HepG2 (cell line): ENCODE results near the gene GNG5. TPM values are rescaled to one million over a fixed set of nuclear protein-coding genes. Genes with fewer than 3 reads are reported as not detected.
A peak's percentile ranks its signal among the peaks of the same experiment; 100 is the strongest.

Experiments used
- AHR ChIP-seq: IDR thresholded peaks from 2 replicates; pipeline ENCODE4 v1.6.1; 2018; ENCODE audit warnings: missing genetic modification reagents, missing compliant biosample characterization
- CCAR2 ChIP-seq: fragments of 200-400 bp; formaldehyde crosslinking; optimal IDR thresholded peaks from 2 replicates; pipeline ENCODE3; 2018; ENCODE audit warnings: low read depth, mild to moderate bottlenecking, low read length, moderate library complexity
- CREM ChIP-seq, 2 experiments: sonication (generic) in 1 of 2; formaldehyde crosslinking in 1 of 2; IDR thresholded peaks; 2 replicates each; pipeline versions ENCODE4 v1.4.0 to v1.6.1; 2016 to 2020; ENCODE audit warnings: antibody characterized with exemption in 1 of 2, mild to moderate bottlenecking in 1 of 2, missing genetic modification reagents in 1 of 2
- E2F1 ChIP-seq: sonication (generic); formaldehyde crosslinking; IDR thresholded peaks from 2 replicates; pipeline ENCODE4 v1.5.0; 2020; ENCODE audit warnings: missing genetic modification reagents
- MLX ChIP-seq: IDR thresholded peaks from 2 replicates; pipeline ENCODE4 v1.6.1; 2016
- NCOA5 ChIP-seq: sonication (generic); formaldehyde crosslinking; IDR thresholded peaks from 2 replicates; pipeline ENCODE4 v1.4.0; 2020; ENCODE audit warnings: missing genetic modification reagents
- NFIB ChIP-seq: sonication (generic); formaldehyde crosslinking; IDR thresholded peaks from 2 replicates; pipeline ENCODE4 v1.9.0; 2021; ENCODE audit warnings: missing genetic modification reagents, mild to moderate bottlenecking, borderline replicate concordance
- PAXIP1 ChIP-seq: sonication (generic); formaldehyde crosslinking; conservative IDR thresholded peaks from 2 replicates; pipeline ENCODE4 v1.4.0; 2020; ENCODE audit warnings: mild to moderate bottlenecking, missing genetic modification reagents, moderate library complexity
- PHB2 ChIP-seq: fragments of 450-650 bp; IDR thresholded peaks from 2 replicates; pipeline ENCODE4 v1.6.1; 2018; ENCODE audit not compliant: partially characterized antibody
- PRPF4 ChIP-seq: fragments of 200-400 bp; formaldehyde crosslinking; IDR thresholded peaks from 2 replicates; pipeline ENCODE4 v1.6.1; 2016; ENCODE audit warnings: low read length, low read depth; ENCODE audit not compliant: poor library complexity, severe bottlenecking
- PTBP1 ChIP-seq: fragments of 200-400 bp; formaldehyde crosslinking; IDR thresholded peaks from 2 replicates; pipeline ENCODE4 v1.6.1; 2018; ENCODE audit warnings: low read length, low read depth; ENCODE audit not compliant: poor library complexity, severe bottlenecking
- RFX1 ChIP-seq: fragments of 450-650 bp; IDR thresholded peaks from 2 replicates; pipeline ENCODE4 v1.6.1; 2017
- SOX5 ChIP-seq: IDR thresholded peaks from 2 replicates; pipeline ENCODE4 v1.6.1; 2016; ENCODE audit warnings: borderline replicate concordance
- TBX2 ChIP-seq: sonication (generic); formaldehyde crosslinking; IDR thresholded peaks from 2 replicates; pipeline ENCODE4 v1.5.0; 2020; ENCODE audit warnings: missing genetic modification reagents, mild to moderate bottlenecking, borderline replicate concordance
- THAP11 ChIP-seq: IDR thresholded peaks from 2 replicates; pipeline ENCODE4 v1.6.1; 2016; ENCODE audit warnings: missing biosample characterization, missing genetic modification reagents
- YEATS4 ChIP-seq: sonication (generic); formaldehyde crosslinking; IDR thresholded peaks from 2 replicates; pipeline ENCODE4 v1.4.0; 2020; ENCODE audit warnings: missing genetic modification reagents, borderline replicate concordance
- ZNF160 ChIP-seq: sonication (generic); formaldehyde crosslinking; IDR thresholded peaks from 2 replicates; pipeline ENCODE4 v1.8.0; 2022; ENCODE audit warnings: mild to moderate bottlenecking, inconsistent platforms, missing genetic modification reagents
- ZNF33A ChIP-seq: sonication (generic); formaldehyde crosslinking; IDR thresholded peaks from 2 replicates; pipeline ENCODE4 v1.5.1; 2020; ENCODE audit warnings: missing genetic modification reagents, mild to moderate bottlenecking, moderate library complexity, borderline replicate concordance
- ZNF34 ChIP-seq: sonication (generic); formaldehyde crosslinking; IDR thresholded peaks from 2 replicates; pipeline ENCODE4 v1.4.0; 2020; ENCODE audit warnings: mild to moderate bottlenecking, missing genetic modification reagents, borderline replicate concordance
- ZNF382 ChIP-seq: sonication (generic); formaldehyde crosslinking; IDR thresholded peaks from 2 replicates; pipeline ENCODE4 v1.5.0; 2020; ENCODE audit warnings: missing genetic modification reagents, mild to moderate bottlenecking, borderline replicate concordance
- ZNF879 ChIP-seq: sonication (generic); formaldehyde crosslinking; IDR thresholded peaks from 2 replicates; pipeline ENCODE4 v1.8.1; 2023; ENCODE audit warnings: missing genetic modification reagents
- polyA plus RNA-seq, 8 experiments: library from polyadenylated mRNA; depleted of rRNA in 3 of 8; stranded (reverse) in 7 of 8; unstranded in 1 of 8; fragments of >200 nt; fragmentation: Illumina TruSeq in 4 of 8; extraction: Trizol in 4 of 8; gene quantifications; 2 replicates each; pipeline versions ENCODE4 v1.2.1 to v1.2.3, GENCODE V29; 2011 to 2016; ENCODE audit warnings: low read depth in 4 of 8, missing spikeins in 1 of 8, mixed read lengths in 1 of 8; ENCODE audit not compliant: insufficient read depth in 1 of 8
- total RNA-seq, 5 experiments: library from RNA; depleted of rRNA; stranded (reverse); fragments of >200 nt; fragmentation: Illumina TruSeq; extraction: Trizol; gene quantifications; 2 replicates each; pipeline ENCODE4 v1.2.3, GENCODE V29; 2016; ENCODE audit warnings: low read depth in 1 of 5
- TF ChIP-seq, protein P1 (sequence below): sonication (generic); formaldehyde crosslinking; conservative IDR thresholded peaks from 2 replicates; pipeline ENCODE4 v1.4.0; 2020; ENCODE audit warnings: missing genetic modification reagents
- TF ChIP-seq, protein P2 (sequence below): sonication (generic); formaldehyde crosslinking; IDR thresholded peaks from 2 replicates; pipeline ENCODE4 v1.9.0; 2022; ENCODE audit warnings: missing genetic modification reagents, mild to moderate bottlenecking, borderline replicate concordance

Gene GNG5
- total and polyA plus RNA-seq, 2 of the 13 experiments (the other 11 are each of a cell fraction or from before 2014, with no cell fraction given) = 103 to 137 TPM

GRCh38 chr1:84505493-84506001, 834 bp downstream of the GNG5 start (continued):
- 0 out of 2 replicates have a peak, but pooled peaks have one; percentile 47 for TF ChIP-seq E2F1 (CRISPR knock-in tag)
- TF ChIP-seq, protein P1, sequence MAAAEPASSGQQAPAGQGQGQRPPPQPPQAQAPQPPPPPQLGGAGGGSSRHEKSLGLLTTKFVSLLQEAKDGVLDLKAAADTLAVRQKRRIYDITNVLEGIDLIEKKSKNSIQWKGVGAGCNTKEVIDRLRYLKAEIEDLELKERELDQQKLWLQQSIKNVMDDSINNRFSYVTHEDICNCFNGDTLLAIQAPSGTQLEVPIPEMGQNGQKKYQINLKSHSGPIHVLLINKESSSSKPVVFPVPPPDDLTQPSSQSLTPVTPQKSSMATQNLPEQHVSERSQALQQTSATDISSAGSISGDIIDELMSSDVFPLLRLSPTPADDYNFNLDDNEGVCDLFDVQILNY (CRISPR knock-in tag) = 0 out of 2 replicates have a peak, but pooled peaks have one; percentile 18
- TF ChIP-seq, protein P2, sequence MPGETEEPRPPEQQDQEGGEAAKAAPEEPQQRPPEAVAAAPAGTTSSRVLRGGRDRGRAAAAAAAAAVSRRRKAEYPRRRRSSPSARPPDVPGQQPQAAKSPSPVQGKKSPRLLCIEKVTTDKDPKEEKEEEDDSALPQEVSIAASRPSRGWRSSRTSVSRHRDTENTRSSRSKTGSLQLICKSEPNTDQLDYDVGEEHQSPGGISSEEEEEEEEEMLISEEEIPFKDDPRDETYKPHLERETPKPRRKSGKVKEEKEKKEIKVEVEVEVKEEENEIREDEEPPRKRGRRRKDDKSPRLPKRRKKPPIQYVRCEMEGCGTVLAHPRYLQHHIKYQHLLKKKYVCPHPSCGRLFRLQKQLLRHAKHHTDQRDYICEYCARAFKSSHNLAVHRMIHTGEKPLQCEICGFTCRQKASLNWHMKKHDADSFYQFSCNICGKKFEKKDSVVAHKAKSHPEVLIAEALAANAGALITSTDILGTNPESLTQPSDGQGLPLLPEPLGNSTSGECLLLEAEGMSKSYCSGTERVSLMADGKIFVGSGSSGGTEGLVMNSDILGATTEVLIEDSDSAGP (CRISPR knock-in tag) = no peak
- no peak for TF ChIP-seq AHR (CRISPR knock-in tag)
- TF ChIP-seq CREM (IDR thresholded peaks at IDR 0.05) = no peak
- no peak for TF ChIP-seq CREM (CRISPR knock-in tag; IDR thresholded peaks at IDR 0.05)
- no peak for TF ChIP-seq ZNF382 (CRISPR knock-in tag)
- TF ChIP-seq CCAR2 = no peak
- no peak for TF ChIP-seq PRPF4
- peak; percentile 22; the same call in 1 of the 2 replicates for TF ChIP-seq YEATS4 (CRISPR knock-in tag)
- no peak for TF ChIP-seq PAXIP1
- no peak for TF ChIP-seq NFIB (CRISPR knock-in tag)
- peak; percentile 1; the same call in 1 of the 2 replicates for TF ChIP-seq THAP11 (CRISPR knock-in tag)
- TF ChIP-seq MLX (CRISPR knock-in tag) = no peak
- no peak for TF ChIP-seq ZNF879
- no peak for TF ChIP-seq PTBP1
- TF ChIP-seq ZNF33A (CRISPR knock-in tag) = no peak
- no peak for TF ChIP-seq NCOA5 (CRISPR knock-in tag)
- no peak for TF ChIP-seq RFX1
- no peak for TF ChIP-seq PHB2
- TF ChIP-seq SOX5 (CRISPR knock-in tag) = 0 out of 2 replicates have a peak, but pooled peaks have one; percentile 2
- TF ChIP-seq ZNF34 (CRISPR knock-in tag) = 0 out of 2 replicates have a peak, but pooled peaks have one; percentile 72
- TF ChIP-seq ZNF160 (CRISPR knock-in tag) = no peak
- TF ChIP-seq TBX2 (CRISPR knock-in tag) = peak; percentile 29; the same call in 1 of the 2 replicates
